ENCODE results near the gene CRISPLD2. TPM values are rescaled to one million over a fixed set of nuclear protein-coding genes. Genes with fewer than 3 reads are reported as not detected.
A peak's percentile ranks its signal among the peaks of the same experiment; 100 is the strongest.

CRISPLD2 gene
- total and polyA plus RNA-seq, 9 of the 15 experiments (the other 6 are each of a cell fraction or from before 2014, with no cell fraction given), result 0.03 to 0.24 (median 0.04) TPM; not detected in 4

GRCh38 chr16:84820305-84820684 lies 510 bp downstream of the CRISPLD2 start:
- Histone ChIP-seq H4K20me1 (replicated peaks; ENCODE audit: control insufficient read depth, insufficient read depth, low read length) (peaks cover 14% of the 10 kb centered on the region; the same call in 1 of the 2 replicates), H3K79me2 (ENCODE audit: control insufficient read depth, insufficient read depth, low read length) (no peaks in the 10 kb centered on the region), H3K4me2 (ENCODE audit: insufficient read depth, low read length) (peak overlapping the region; percentile 67; the same call in 1 of the 2 replicates), H3K9ac (ENCODE audit: insufficient read depth in 1 of 2, low read depth in 2 of 2, low read length in 2 of 2) (0 out of 4 replicates have a peak overlapping the region, but pooled peaks of 1 of the 2 experiments have one; percentile 77), H3K4me3 (no peak overlapping the region), H3K27me3 (ENCODE audit: control insufficient read depth in 2 of 2, insufficient read depth in 2 of 2, low read length in 2 of 2) (peaks cover 52 to 80% of the 10 kb centered on the region in 2 experiments), H3K9me3 (replicated peaks; ENCODE audit: control insufficient read depth, insufficient read depth, low read depth, low read length) (no peaks in the 10 kb centered on the region), H3K4me1 (replicated peaks in 1 of 2; ENCODE audit: control insufficient read depth in 2 of 2, insufficient read depth in 2 of 2, low read length in 2 of 2) (peaks cover 8 to 12% of the 10 kb centered on the region in 2 experiments; a peak in 2 of 5 replicates), H2AFZ (ENCODE audit: low read depth, low read length) (no peak overlapping the region), H3K36me3 (ENCODE audit: control insufficient read depth, insufficient read depth, low read length) (no peaks in the 10 kb centered on the region), H3K9me1 (ENCODE audit: control insufficient read depth, insufficient read depth, low read length) (no peaks in the 10 kb centered on the region), H3K27ac (ENCODE audit: extremely low read depth, low read depth, low read length) (no peak overlapping the region)
- POLR2A ChIA-PET, result interaction anchor here (0.6 to 1.0 kb wide), 3 partner anchors 13 to 85 kb away, joined by 3 to 4 read pairs (median 3); no protein-coding TSS in a partner anchor
- WGBS (ENCODE audit: insufficient coverage, low coverage, missing lambda C conversion rate), result 7% methylated on average over 8 of the region's 8 CpGs
- in situ Hi-C loops (cut with MboI) (no loop called here), intact Hi-C loops (cut with micrococcal nuclease) (no loop called here)
- CTCF ChIA-PET (ENCODE audit: low intra/inter-chr PET ratio), result no interaction called here
- FAIRE-seq (no peak), ATAC-seq (no peak), DNase-seq (ENCODE audit: extremely low read depth in 1 of 4, low spot score in 3 of 4) (no peak)
- TF ChIP-seq SP1 (CRISPR knock-in tag; IDR thresholded peaks at IDR 0.05) (peak; percentile 10; the same call in 1 of the 2 replicates), ARID3A (IDR thresholded peaks at IDR 0.05; ENCODE audit: borderline replicate concordance, low read depth, low read length) (no peak), KLF1 (tag; IDR thresholded peaks at IDR 0.05) (0 out of 2 replicates have a peak, but pooled peaks have one; percentile 25)
- BruUV-seq (replicated peaks), result no TSS peak

- POLR2A ChIA-PET, result no interaction called here
- no peak overlapping the region for H2AFZ ChIP-seq (ENCODE audit: low read depth, low read length)
- H3K9me3 ChIP-seq (replicated peaks; ENCODE audit: control insufficient read depth, insufficient read depth, low read depth, low read length), result no peaks in the 10 kb centered on the region
- H3K4me1 ChIP-seq (replicated peaks in 1 of 2; ENCODE audit: control insufficient read depth in 2 of 2, insufficient read depth in 2 of 2, low read length in 2 of 2), result peaks cover 8 to 12% of the 10 kb centered on the region in 2 experiments; a peak in 2 of 5 replicates
- peaks cover 14% of the 10 kb centered on the region; the same call in 1 of the 2 replicates for H4K20me1 ChIP-seq (replicated peaks; ENCODE audit: control insufficient read depth, insufficient read depth, low read length)
- CTCF ChIA-PET (ENCODE audit: low intra/inter-chr PET ratio), result no interaction called here
- TF ChIP-seq ZNF76 (CRISPR knock-in tag; IDR thresholded peaks at IDR 0.05; ENCODE audit: borderline replicate concordance) (no peak), SNRNP70 (optimal IDR thresholded peaks at IDR 0.05; ENCODE audit: low read depth, low read length) (no peak), SMARCB1 (IDR thresholded peaks at IDR 0.05; ENCODE audit: insufficient read length, low read depth) (no peak), ZNF224 (CRISPR knock-in tag; IDR thresholded peaks at IDR 0.05) (no peak), GTF2F1 (IDR thresholded peaks at IDR 0.05; ENCODE audit: low read depth, low read length) (no peak), ZNF311 (CRISPR knock-in tag; IDR thresholded peaks at IDR 0.05) (no peak), KDM2B (CRISPR knock-in tag; IDR thresholded peaks at IDR 0.05) (no peak), VEZF1 (CRISPR knock-in tag; IDR thresholded peaks at IDR 0.05) (no peak), ZNF165 (CRISPR knock-in tag; IDR thresholded peaks at IDR 0.05; ENCODE audit: borderline replicate concordance) (no peak), ZFP30 (CRISPR knock-in tag; IDR thresholded peaks at IDR 0.05; ENCODE audit: borderline replicate concordance) (no peak)
- in situ Hi-C loops (cut with MboI) (no loop called here), intact Hi-C loops (cut with micrococcal nuclease) (no loop called here)
- no peak overlapping the region for H3K9ac ChIP-seq (ENCODE audit: insufficient read depth in 1 of 2, low read depth in 2 of 2, low read length in 2 of 2)
- FAIRE-seq (no peak), DNase-seq (ENCODE audit: extremely low read depth in 1 of 4, low spot score in 3 of 4) (no peak), ATAC-seq (no peak)
- H3K27ac ChIP-seq (ENCODE audit: extremely low read depth, low read depth, low read length), result no peak overlapping the region
- 11% methylated on average over 12 of the region's 12 CpGs for WGBS (ENCODE audit: insufficient coverage, low coverage, missing lambda C conversion rate)
- H3K4me2 ChIP-seq (ENCODE audit: insufficient read depth, low read length), result no peak overlapping the region
- H3K27me3 ChIP-seq (ENCODE audit: control insufficient read depth in 2 of 2, insufficient read depth in 2 of 2, low read length in 2 of 2), result peaks cover 48 to 77% of the 10 kb centered on the region in 2 experiments
- no peak overlapping the region for H3K4me3 ChIP-seq
- H3K36me3 ChIP-seq (ENCODE audit: control insufficient read depth, insufficient read depth, low read length), result no peaks in the 10 kb centered on the region
- BruUV-seq (replicated peaks), result no TSS peak
- no peaks in the 10 kb centered on the region for H3K79me2 ChIP-seq (ENCODE audit: control insufficient read depth, insufficient read depth, low read length)
- no peaks in the 10 kb centered on the region for H3K9me1 ChIP-seq (ENCODE audit: control insufficient read depth, insufficient read depth, low read length)
Observed at GRCh38 chr16:84820771-84821170, 986 bp downstream of the CRISPLD2 start.
